Neural progenitor cell (in vitro differentiated cells): ENCODE measurements around the gene ANKFY1. TPM values are rescaled to one million over a fixed set of nuclear protein-coding genes. Genes with fewer than 3 reads are reported as not detected.

Experiments
- DNase-seq: peaks from one replicate; pipeline ENCODE4 v3.0.0-alpha.2; 2016; ENCODE audit warnings: low spot score
- H2AFZ ChIP-seq: fragments of 200-600 bp; sonication (generic); replicated peaks from 2 replicates; pipeline ENCODE4 v1.6.1; 2016; ENCODE audit warnings: antibody characterized with exemption
- H3F3A ChIP-seq: fragments of 200-600 bp; sonication (generic); 2 replicates; pipeline ENCODE4 v1.6.1; 2016; ENCODE audit warnings: antibody characterized with exemption, low read depth
- H3K27ac ChIP-seq: fragments of 200-600 bp; sonication (generic); 2 replicates; pipeline ENCODE4 v1.5.1; 2016; ENCODE audit warnings: mild to moderate bottlenecking
- H3K27me3 ChIP-seq: fragments of 200-600 bp; sonication (generic); 2 replicates; pipeline ENCODE4 v1.6.1; 2016; ENCODE audit warnings: mild to moderate bottlenecking, moderate library complexity
- H3K36me3 ChIP-seq: fragments of 200-600 bp; sonication (generic); 2 replicates; pipeline ENCODE4 v1.5.1; 2016
- H3K4me1 ChIP-seq: fragments of 200-600 bp; sonication (generic); 2 replicates; pipeline ENCODE4 v1.6.1; 2016; ENCODE audit warnings: mixed run types
- H3K4me2 ChIP-seq: fragments of 200-600 bp; sonication (generic); 2 replicates; pipeline ENCODE4 v1.6.1; 2016
- H3K4me3 ChIP-seq: fragments of 200-600 bp; sonication (generic); 2 replicates; pipeline ENCODE4 v1.5.1; 2016
- H3K79me2 ChIP-seq: fragments of 200-600 bp; sonication (generic); 2 replicates; pipeline ENCODE4 v1.6.1; 2016; ENCODE audit warnings: low read depth
- H3K9ac ChIP-seq: fragments of 200-600 bp; sonication (generic); 2 replicates; pipeline ENCODE4 v1.6.1; 2016
- H3K9me3 ChIP-seq: fragments of 200-600 bp; sonication (generic); 2 replicates; pipeline ENCODE4 v1.5.1; 2016; ENCODE audit warnings: low read depth
- H4K20me1 ChIP-seq: fragments of 200-600 bp; sonication (generic); 2 replicates; pipeline ENCODE4 v1.6.1; 2016; ENCODE audit warnings: low read depth
- H3K27ac Mint-ChIP-seq: 3 replicates; pipeline ENCODE4 v1.8.0; 2021; ENCODE audit warnings: mixed read lengths
- H3K27me3 Mint-ChIP-seq: 2 replicates; pipeline ENCODE4 v1.8.0; 2022; ENCODE audit warnings: low read depth, mild to moderate bottlenecking, inconsistent platforms, moderate library complexity, mixed read lengths; ENCODE audit not compliant: insufficient read depth
- H3K36me3 Mint-ChIP-seq: 3 replicates; pipeline ENCODE4 v1.8.0; 2021; ENCODE audit warnings: mixed read lengths
- H3K4me1 Mint-ChIP-seq: 3 replicates; pipeline ENCODE4 v1.8.0; 2021; ENCODE audit warnings: mixed read lengths
- H3K4me3 Mint-ChIP-seq: 3 replicates; pipeline ENCODE4 v1.8.0; 2021; ENCODE audit warnings: mild to moderate bottlenecking, moderate library complexity, mixed read lengths
- H3K9me3 Mint-ChIP-seq: 3 replicates; pipeline ENCODE4 v1.8.0; 2020; ENCODE audit warnings: mixed read lengths
- CTCF ChIP-seq: fragments of 200-600 bp; sonication (generic); IDR thresholded peaks from 2 replicates; pipeline ENCODE4 v1.5.1; 2017; ENCODE audit warnings: antibody characterized with exemption, mild to moderate bottlenecking
- EZH2 ChIP-seq: fragments of 200-600 bp; sonication (generic); IDR thresholded peaks from 2 replicates; pipeline ENCODE4 v1.6.1; 2017; ENCODE audit warnings: antibody characterized with exemption, mild to moderate bottlenecking, moderate library complexity
- EZH2phosphoT487 ChIP-seq: fragments of 200-600 bp; sonication (generic); IDR thresholded peaks from 2 replicates; pipeline ENCODE4 v1.6.1; 2017; ENCODE audit warnings: antibody characterized with exemption
- total RNA-seq: library from RNA; depleted of rRNA; stranded (reverse); fragments of >200 nt; gene quantifications from 2 replicates; pipeline ENCODE4 v1.2.3, GENCODE V29; 2015; ENCODE audit warnings: low replicate concordance

ANKFY1 gene
- total RNA-seq, 1 donor from 2014 or later: 39.8 TPM

- no peak overlapping the region for H3K4me3 ChIP-seq
- H3K4me3 Mint-ChIP-seq: no peak overlapping the region
- H3K27ac Mint-ChIP-seq: no peak overlapping the region
These were observed 143.4 kb downstream of the ANKFY1 start for GRCh38 chr17:4120332-4120731.

GRCh38 chr17:4119299-4119698 lies 144.5 kb downstream of the ANKFY1 start:
- DNase-seq: no peak
- no peaks in the 10 kb centered on the region for H3K27me3 Mint-ChIP-seq
- H3F3A ChIP-seq: no peaks in the 10 kb centered on the region
- no peak overlapping the region for H3K4me2 ChIP-seq
- H4K20me1 ChIP-seq: no peaks in the 10 kb centered on the region
- H3K4me1 ChIP-seq: no peaks in the 10 kb centered on the region
- no peak overlapping the region for H3K27ac ChIP-seq
- H3K9me3 ChIP-seq: no peaks in the 10 kb centered on the region
- H3K36me3 ChIP-seq: no peaks in the 10 kb centered on the region
- no peaks in the 10 kb centered on the region for H3K9me3 Mint-ChIP-seq
- H3K9ac ChIP-seq: no peak overlapping the region
- no peak for TF ChIP-seq EZH2
- TF ChIP-seq CTCF: no peak
- TF ChIP-seq EZH2phosphoT487: no peak
- H3K79me2 ChIP-seq: no peaks in the 10 kb centered on the region
- H3K4me1 Mint-ChIP-seq: peaks cover 2% of the 10 kb centered on the region
- H3K27ac Mint-ChIP-seq: no peak overlapping the region
- no peak overlapping the region for H3K4me3 ChIP-seq
- no peaks in the 10 kb centered on the region for H3K27me3 ChIP-seq
- no peak overlapping the region for H3K4me3 Mint-ChIP-seq
- H3K36me3 Mint-ChIP-seq: peaks cover 14% of the 10 kb centered on the region
- H2AFZ ChIP-seq: no peak overlapping the region

More at GRCh38 chr17:4120332-4120731, 143.4 kb downstream of the ANKFY1 start:
- Mint-ChIP-seq H3K36me3 (peaks cover 14% of the 10 kb centered on the region), H3K27me3 (no peaks in the 10 kb centered on the region), H3K9me3 (no peaks in the 10 kb centered on the region), H3K4me1 (peaks cover 10% of the 10 kb centered on the region)
- Histone ChIP-seq H4K20me1 (peaks cover 8% of the 10 kb centered on the region), H3K79me2 (no peaks in the 10 kb centered on the region), H3K9me3 (no peaks in the 10 kb centered on the region), H2AFZ (no peak overlapping the region), H3K4me2 (no peak overlapping the region), H3F3A (peaks cover 8% of the 10 kb centered on the region), H3K4me1 (peaks cover 8% of the 10 kb centered on the region), H3K27me3 (no peaks in the 10 kb centered on the region), H3K9ac (no peak overlapping the region), H3K36me3 (no peaks in the 10 kb centered on the region), H3K27ac (no peak overlapping the region)
- TF ChIP-seq CTCF (no peak), EZH2 (no peak), EZH2phosphoT487 (no peak)
- no peak for DNase-seq

- H3K4me3 ChIP-seq: no peak overlapping the region
- H4K20me1 ChIP-seq: no peaks in the 10 kb centered on the region
- no peaks in the 10 kb centered on the region for H3K79me2 ChIP-seq
- H3K4me3 Mint-ChIP-seq: no peak overlapping the region
- no peaks in the 10 kb centered on the region for H3F3A ChIP-seq
- H3K27ac ChIP-seq: no peak overlapping the region
- no peaks in the 10 kb centered on the region for H3K9me3 Mint-ChIP-seq
- H3K27me3 ChIP-seq: no peaks in the 10 kb centered on the region
- no peaks in the 10 kb centered on the region for H3K9me3 ChIP-seq
- no peak overlapping the region for H2AFZ ChIP-seq
- no peak overlapping the region for H3K4me2 ChIP-seq
- H3K27me3 Mint-ChIP-seq: no peaks in the 10 kb centered on the region
- TF ChIP-seq EZH2phosphoT487 (no peak), CTCF (no peak), EZH2 (no peak)
- H3K27ac Mint-ChIP-seq: no peak overlapping the region
- H3K4me1 Mint-ChIP-seq: no peaks in the 10 kb centered on the region
- H3K36me3 Mint-ChIP-seq: peaks cover 9% of the 10 kb centered on the region
- H3K4me1 ChIP-seq: no peaks in the 10 kb centered on the region
- no peak for DNase-seq
- no peak overlapping the region for H3K9ac ChIP-seq
- H3K36me3 ChIP-seq: no peaks in the 10 kb centered on the region
These were observed 145.6 kb downstream of the ANKFY1 start for GRCh38 chr17:4118015-4118743.
